Panc1 (cell line): ENCODE measurements around the gene ZFAND2A. TPM values are rescaled to one million over a fixed set of nuclear protein-coding genes. Genes with fewer than 3 reads are reported as not detected.

Experiments used
- ATAC-seq: fragments of 200-7000 bp; cut with Tn5 transposase; 2 replicates; pipeline ENCODE4 v1.9.1; 2020; ENCODE audit warnings: mild to moderate bottlenecking, moderate library complexity
- BruUV-seq: library from RNA; stranded (reverse); fragments of 400-500 nt; replicated peaks from 2 replicates; lab custom pipeline; 2021; lab: Mats Ljungman, UMichigan
- CTCF ChIA-PET: fragments of 300-600 bp; sonication (Branson Sonifier 250); formaldehyde crosslinking; loops from one replicate; lab custom pipeline; 2022; ENCODE audit warnings: antibody characterized with exemption; lab: Charles Lee
- POLR2A ChIA-PET: fragments of 300-600 bp; sonication (Branson Sonifier 250); formaldehyde crosslinking; loops from one replicate; lab custom pipeline; 2022; ENCODE audit warnings: antibody characterized with exemption; lab: Charles Lee
- DNase-seq: peaks from one replicate; pipeline ENCODE4 v3.0.0-alpha.2; 2010; ENCODE audit warnings: low read depth, low spot score
- H3K27ac ChIP-seq: 2 replicates; pipeline ENCODE4 v1.5.1; 2011; ENCODE audit warnings: mild to moderate bottlenecking, low read length, inconsistent platforms
- H3K27me3 ChIP-seq: fragments of 200-500 bp; sonication (Bioruptor generic); 2 replicates; pipeline ENCODE4 v1.6.0; 2014; ENCODE audit warnings: low read length, inconsistent platforms; ENCODE audit not compliant: control insufficient read depth, insufficient read depth
- H3K36me3 ChIP-seq: fragments of 200-500 bp; sonication (Bioruptor generic); 2 replicates; pipeline ENCODE4 v1.5.1; 2014; ENCODE audit warnings: inconsistent platforms, mild to moderate bottlenecking, low read length, moderate library complexity; ENCODE audit not compliant: control insufficient read depth, insufficient read depth
- H3K4me1 ChIP-seq: 2 replicates; pipeline ENCODE4 v1.5.1; 2011; ENCODE audit warnings: inconsistent platforms, mild to moderate bottlenecking, low read length, moderate library complexity; ENCODE audit not compliant: control insufficient read depth, insufficient read depth
- H3K4me3 ChIP-seq, 2 experiments: 2 replicates each; pipeline ENCODE4 v1.5.1; 2011 to 2012; ENCODE audit warnings: low read depth in 2 of 2, low read length in 2 of 2, mild to moderate bottlenecking in 2 of 2, inconsistent platforms in 1 of 2, moderate library complexity in 1 of 2
- H3K9me3 ChIP-seq: fragments of 200-500 bp; sonication (Bioruptor generic); 2 replicates; pipeline ENCODE4 v1.5.1; 2014; ENCODE audit warnings: low read depth, mild to moderate bottlenecking, inconsistent platforms, low read length, moderate library complexity; ENCODE audit not compliant: control insufficient read depth, insufficient read depth
- CTCF ChIP-seq: fragments of 450-650 bp; IDR thresholded peaks from 2 replicates; pipeline ENCODE4 v1.5.1; 2017; ENCODE audit warnings: mild to moderate bottlenecking
- POLR2AphosphoS5 ChIP-seq: IDR thresholded peaks from 2 replicates; pipeline ENCODE4 v1.6.1; 2012; ENCODE audit warnings: mild to moderate bottlenecking, low read depth, low read length, moderate library complexity
- REST ChIP-seq, 2 experiments: IDR thresholded peaks; 2 replicates each; pipeline ENCODE4 v1.6.1; 2011 to 2012; ENCODE audit warnings: low read depth in 2 of 2, control low read depth in 1 of 2, low read length in 1 of 2, mild to moderate bottlenecking in 1 of 2, moderate library complexity in 1 of 2; ENCODE audit not compliant: insufficient read depth in 1 of 2
- SIN3A ChIP-seq: IDR thresholded peaks from 2 replicates; pipeline ENCODE4 v1.6.1; 2012; ENCODE audit warnings: low read depth, mild to moderate bottlenecking, low read length, moderate library complexity, borderline replicate concordance; ENCODE audit not compliant: insufficient read depth
- TCF7L2 ChIP-seq: IDR thresholded peaks from 2 replicates; pipeline ENCODE4 v1.6.1; 2011; ENCODE audit warnings: mild to moderate bottlenecking, low read depth, low read length, inconsistent platforms
- in situ Hi-C: cut with HindIII; loops from 2 replicates; pipeline ENCODE4 v1.10.0; 2016; ENCODE audit warnings: low sequenced_read_pairs, low pct_unique_long_range_greater_than_20kb
- intact Hi-C: fragments of 100-400 bp; cut with micrococcal nuclease; formaldehyde crosslinking; loops from one replicate; pipeline ENCODE4 v1.10.0; 2022; ENCODE audit not compliant: unreplicated experiment
- total RNA-seq: library from RNA; stranded (reverse); gene quantifications from one replicate; pipeline ENCODE4 v1.2.1, GENCODE V29; 2021; ENCODE audit not compliant: unreplicated experiment

Gene ZFAND2A
- total RNA-seq, 1 experiment from 2014 or later: 24.1 TPM

GRCh38 chr7:1124164-1124563 is 35.8 kb downstream of the ZFAND2A start:
- H3K27me3 ChIP-seq: no peaks in the 10 kb centered on the region
- BruUV-seq: no TSS peak
- peaks cover 2% of the 10 kb centered on the region; the same call in 1 of the 2 replicates for H3K4me1 ChIP-seq
- CTCF ChIA-PET: interaction anchor here (0.8 to 1.6 kb wide), 4 partner anchors 18 to 130 kb away, joined by 3 to 7 read pairs (median 6); no protein-coding TSS in a partner anchor
- no peak overlapping the region for H3K4me3 ChIP-seq
- H3K36me3 ChIP-seq: no peaks in the 10 kb centered on the region
- DNase-seq: no peak
- H3K9me3 ChIP-seq: no peaks in the 10 kb centered on the region
- in situ Hi-C loops: no loop called here
- H3K27ac ChIP-seq: no peak overlapping the region
- intact Hi-C loops: no loop called here
- TF ChIP-seq REST (IDR thresholded peaks at IDR 0.05; ENCODE audit: insufficient read depth in 1 of 2, low read depth in 2 of 2, low read length in 1 of 2) (no peak), TCF7L2 (no peak), SIN3A (no peak), CTCF (no peak), POLR2AphosphoS5 (no peak)
- ATAC-seq: no peak
- POLR2A ChIA-PET: interaction anchor here (0.7 kb wide), 1 partner anchor 14 kb away, joined by 3 read pairs; no protein-coding TSS in a partner anchor

GRCh38 chr7:1123715-1124114 is 36.3 kb downstream of the ZFAND2A start:
- intact Hi-C loops: no loop called here
- TF ChIP-seq POLR2AphosphoS5 (no peak), SIN3A (no peak), TCF7L2 (no peak), CTCF (no peak; the same call in 1 of the 2 replicates), REST (IDR thresholded peaks at IDR 0.05; ENCODE audit: insufficient read depth in 1 of 2, low read depth in 2 of 2, low read length in 1 of 2) (no peak)
- CTCF ChIA-PET: interaction anchor here (0.8 to 1.6 kb wide), 4 partner anchors 18 to 130 kb away, joined by 3 to 7 read pairs (median 6); no protein-coding TSS in a partner anchor
- ATAC-seq: peak; percentile 85
- H3K9me3 ChIP-seq: no peaks in the 10 kb centered on the region
- in situ Hi-C loops: no loop called here
- H3K27ac ChIP-seq: no peak overlapping the region; the same call in 1 of the 2 replicates
- DNase-seq: no peak
- no peaks in the 10 kb centered on the region for H3K27me3 ChIP-seq
- BruUV-seq: no TSS peak
- H3K36me3 ChIP-seq: no peaks in the 10 kb centered on the region
- H3K4me1 ChIP-seq: peaks cover 2% of the 10 kb centered on the region; the same call in 1 of the 2 replicates
- POLR2A ChIA-PET: interaction anchor here (0.7 to 1.1 kb wide), 2 partner anchors 15 to 16 kb away, joined by 3 read pairs; no protein-coding TSS in a partner anchor
- H3K4me3 ChIP-seq: no peak overlapping the region
